GM23338 (cell line): Measurements from ENCODE around the gene STAB2. TPM values are rescaled to one million over a fixed set of nuclear protein-coding genes. Genes with fewer than 3 reads are reported as not detected.

Experiments used
- ATAC-seq: fragments of 200-7000 bp; cut with Tn5 transposase; 3 replicates; pipeline ENCODE4 v1.9.1; 2020
- DNase-seq: peaks from one replicate; pipeline ENCODE4 v3.0.0-alpha.2; 2015; ENCODE audit warnings: low spot score
- H2AFZ ChIP-seq: fragments of 200-600 bp; sonication (generic); 2 replicates; pipeline ENCODE4 v1.8.0; 2016; ENCODE audit warnings: antibody characterized with exemption, mild to moderate bottlenecking, moderate library complexity
- H3F3A ChIP-seq: fragments of 200-600 bp; sonication (generic); replicated peaks from 2 replicates; pipeline ENCODE4 v1.8.0; 2017; ENCODE audit warnings: antibody characterized with exemption, mixed run types, low read depth
- H3K27ac ChIP-seq: fragments of 200-600 bp; sonication (generic); 2 replicates; pipeline ENCODE4 v1.6.1; 2016; ENCODE audit warnings: low read depth
- H3K27me3 ChIP-seq: fragments of 200-600 bp; sonication (generic); 2 replicates; pipeline ENCODE4 v1.8.0; 2016; ENCODE audit warnings: mild to moderate bottlenecking, mixed run types, moderate library complexity; ENCODE audit not compliant: insufficient read depth
- H3K36me3 ChIP-seq: fragments of 200-600 bp; sonication (generic); 2 replicates; pipeline ENCODE4 v1.8.0; 2016; ENCODE audit warnings: mild to moderate bottlenecking; ENCODE audit not compliant: insufficient read depth
- H3K4me1 ChIP-seq: fragments of 200-600 bp; sonication (generic); 2 replicates; pipeline ENCODE4 v1.8.0; 2016; ENCODE audit warnings: mild to moderate bottlenecking, moderate library complexity; ENCODE audit not compliant: insufficient read depth
- H3K4me2 ChIP-seq: fragments of 200-600 bp; sonication (generic); 2 replicates; pipeline ENCODE4 v1.7.1; 2017; ENCODE audit warnings: mixed run types
- H3K4me3 ChIP-seq: fragments of 200-600 bp; sonication (generic); 2 replicates; pipeline ENCODE4 v1.6.1; 2016; ENCODE audit warnings: mixed run types
- H3K79me2 ChIP-seq: fragments of 200-600 bp; sonication (generic); replicated peaks from 2 replicates; pipeline ENCODE4 v1.8.0; 2017; ENCODE audit warnings: mild to moderate bottlenecking; ENCODE audit not compliant: insufficient read depth
- H3K9me2 ChIP-seq: fragments of 200-600 bp; sonication (generic); 2 replicates; pipeline ENCODE4 v1.8.0; 2017; ENCODE audit not compliant: insufficient read depth
- H4K20me1 ChIP-seq: fragments of 200-600 bp; sonication (generic); replicated peaks from 2 replicates; pipeline ENCODE4 v1.8.0; 2017; ENCODE audit warnings: mild to moderate bottlenecking; ENCODE audit not compliant: insufficient read depth
- H3K27ac Mint-ChIP-seq: 2 replicates; pipeline ENCODE4 v1.8.0; 2020; ENCODE audit warnings: inconsistent platforms, mild to moderate bottlenecking, moderate library complexity, mixed read lengths
- H3K27me3 Mint-ChIP-seq: 3 replicates; pipeline ENCODE4 v1.8.0; 2022; ENCODE audit warnings: low read depth, mild to moderate bottlenecking, moderate library complexity, mixed read lengths, inconsistent platforms; ENCODE audit not compliant: insufficient read depth, poor library complexity
- H3K36me3 Mint-ChIP-seq: 3 replicates; pipeline ENCODE4 v1.8.0; 2021; ENCODE audit warnings: low read depth, mild to moderate bottlenecking, inconsistent platforms, moderate library complexity, mixed read lengths
- H3K4me1 Mint-ChIP-seq: 3 replicates; pipeline ENCODE4 v1.8.0; 2020; ENCODE audit warnings: mild to moderate bottlenecking, inconsistent platforms, mixed read lengths
- H3K4me3 Mint-ChIP-seq: 3 replicates; pipeline ENCODE4 v1.8.0; 2021; ENCODE audit warnings: moderate library complexity, mild to moderate bottlenecking, inconsistent platforms, mixed read lengths
- H3K9me3 Mint-ChIP-seq: 3 replicates; pipeline ENCODE4 v1.8.0; 2020; ENCODE audit warnings: moderate library complexity, mild to moderate bottlenecking, inconsistent platforms, mixed read lengths
- CREB1 ChIP-seq: fragments of 250-450 bp; sonication (Bioruptor Pico); IDR thresholded peaks from 2 replicates; pipeline ENCODE4 v1.5.0; 2020; ENCODE audit warnings: low read depth, mild to moderate bottlenecking, moderate library complexity
- EZH2phosphoT487 ChIP-seq: fragments of 200-600 bp; sonication (generic); IDR thresholded peaks from one replicate; pipeline ENCODE4 v1.8.1; 2018; ENCODE audit warnings: antibody characterized with exemption; ENCODE audit not compliant: unreplicated experiment
- JUNB ChIP-seq: IDR thresholded peaks from one replicate; pipeline ENCODE4 v1.6.1; 2016; ENCODE audit warnings: antibody characterized with exemption; ENCODE audit not compliant: unreplicated experiment
- NANOG ChIP-seq: IDR thresholded peaks from 2 replicates; pipeline ENCODE4 v1.6.1; 2016; ENCODE audit warnings: antibody characterized with exemption, borderline replicate concordance
- STAT1 ChIP-seq: IDR thresholded peaks from one replicate; pipeline ENCODE4 v1.6.1; 2016; ENCODE audit warnings: antibody characterized with exemption; ENCODE audit not compliant: unreplicated experiment
- ZNF114 ChIP-seq: fragments of 250-450 bp; sonication (Bioruptor Pico); IDR thresholded peaks from 2 replicates; pipeline ENCODE4 v1.5.0; 2020; ENCODE audit warnings: mild to moderate bottlenecking, moderate library complexity
- ZNF331 ChIP-seq: fragments of 250-450 bp; sonication (Bioruptor Pico); IDR thresholded peaks from 2 replicates; pipeline ENCODE4 v1.5.0; 2020; ENCODE audit warnings: low read depth, mild to moderate bottlenecking, moderate library complexity
- polyA plus RNA-seq: library from polyadenylated mRNA; unstranded; fragments of >200 nt; fragmentation: Nextera tagmentation; extraction: Ambion mirVana; gene quantifications from 2 replicates; pipeline ENCODE4 v1.2.1, GENCODE V29; 2016
- total RNA-seq: library from RNA; depleted of rRNA; stranded (reverse); fragments of >200 nt; shearing (Covaris generic); gene quantifications from 2 replicates; pipeline ENCODE4 v1.2.3, GENCODE V29; 2014
- TF ChIP-seq, protein P1 (sequence below): fragments of 250-450 bp; sonication (Bioruptor Pico); IDR thresholded peaks from 2 replicates; pipeline ENCODE4 v1.5.0; 2020; ENCODE audit warnings: mild to moderate bottlenecking, moderate library complexity
- TF ChIP-seq, protein P2 (sequence below), 2 experiments: fragments of 200-600 bp in 1 of 2; sonication (generic) in 1 of 2; conservative IDR thresholded peaks; 2 replicates each; pipeline versions ENCODE4 v1.5.1 to v1.6.1; 2016 to 2017; ENCODE audit warnings: antibody characterized with exemption in 2 of 2, low read depth in 2 of 2, mild to moderate bottlenecking in 2 of 2, moderate library complexity in 1 of 2
- TF ChIP-seq, protein P3 (sequence below): IDR thresholded peaks from one replicate; pipeline ENCODE4 v1.6.1; 2018; ENCODE audit warnings: antibody characterized with exemption; ENCODE audit not compliant: unreplicated experiment

The STAB2 gene
- total and polyA plus RNA-seq, 2 experiments from 2014 or later: 0.14 TPM; not detected in 1

DNA sequence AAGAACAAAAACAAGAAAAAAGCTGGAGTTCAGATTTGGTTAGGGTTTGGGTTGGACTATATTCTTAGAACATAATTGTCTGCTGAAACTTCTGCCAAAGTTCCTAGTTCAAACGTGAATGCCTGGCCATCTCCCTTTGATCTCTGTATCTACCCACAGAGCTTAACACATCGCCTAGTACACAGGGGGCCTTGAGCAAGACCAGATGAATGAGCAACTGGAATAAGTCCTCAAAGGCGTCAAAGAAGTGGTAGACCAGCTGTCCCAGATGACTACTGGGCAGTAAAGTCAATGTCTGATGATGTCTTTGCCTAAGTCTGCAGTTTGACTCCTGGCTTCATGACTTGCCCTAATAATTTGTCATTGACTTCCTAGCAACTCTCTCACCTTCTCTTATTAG lies 13.9 kb upstream of the STAB2 start (continued):
- TF ChIP-seq, protein P1, sequence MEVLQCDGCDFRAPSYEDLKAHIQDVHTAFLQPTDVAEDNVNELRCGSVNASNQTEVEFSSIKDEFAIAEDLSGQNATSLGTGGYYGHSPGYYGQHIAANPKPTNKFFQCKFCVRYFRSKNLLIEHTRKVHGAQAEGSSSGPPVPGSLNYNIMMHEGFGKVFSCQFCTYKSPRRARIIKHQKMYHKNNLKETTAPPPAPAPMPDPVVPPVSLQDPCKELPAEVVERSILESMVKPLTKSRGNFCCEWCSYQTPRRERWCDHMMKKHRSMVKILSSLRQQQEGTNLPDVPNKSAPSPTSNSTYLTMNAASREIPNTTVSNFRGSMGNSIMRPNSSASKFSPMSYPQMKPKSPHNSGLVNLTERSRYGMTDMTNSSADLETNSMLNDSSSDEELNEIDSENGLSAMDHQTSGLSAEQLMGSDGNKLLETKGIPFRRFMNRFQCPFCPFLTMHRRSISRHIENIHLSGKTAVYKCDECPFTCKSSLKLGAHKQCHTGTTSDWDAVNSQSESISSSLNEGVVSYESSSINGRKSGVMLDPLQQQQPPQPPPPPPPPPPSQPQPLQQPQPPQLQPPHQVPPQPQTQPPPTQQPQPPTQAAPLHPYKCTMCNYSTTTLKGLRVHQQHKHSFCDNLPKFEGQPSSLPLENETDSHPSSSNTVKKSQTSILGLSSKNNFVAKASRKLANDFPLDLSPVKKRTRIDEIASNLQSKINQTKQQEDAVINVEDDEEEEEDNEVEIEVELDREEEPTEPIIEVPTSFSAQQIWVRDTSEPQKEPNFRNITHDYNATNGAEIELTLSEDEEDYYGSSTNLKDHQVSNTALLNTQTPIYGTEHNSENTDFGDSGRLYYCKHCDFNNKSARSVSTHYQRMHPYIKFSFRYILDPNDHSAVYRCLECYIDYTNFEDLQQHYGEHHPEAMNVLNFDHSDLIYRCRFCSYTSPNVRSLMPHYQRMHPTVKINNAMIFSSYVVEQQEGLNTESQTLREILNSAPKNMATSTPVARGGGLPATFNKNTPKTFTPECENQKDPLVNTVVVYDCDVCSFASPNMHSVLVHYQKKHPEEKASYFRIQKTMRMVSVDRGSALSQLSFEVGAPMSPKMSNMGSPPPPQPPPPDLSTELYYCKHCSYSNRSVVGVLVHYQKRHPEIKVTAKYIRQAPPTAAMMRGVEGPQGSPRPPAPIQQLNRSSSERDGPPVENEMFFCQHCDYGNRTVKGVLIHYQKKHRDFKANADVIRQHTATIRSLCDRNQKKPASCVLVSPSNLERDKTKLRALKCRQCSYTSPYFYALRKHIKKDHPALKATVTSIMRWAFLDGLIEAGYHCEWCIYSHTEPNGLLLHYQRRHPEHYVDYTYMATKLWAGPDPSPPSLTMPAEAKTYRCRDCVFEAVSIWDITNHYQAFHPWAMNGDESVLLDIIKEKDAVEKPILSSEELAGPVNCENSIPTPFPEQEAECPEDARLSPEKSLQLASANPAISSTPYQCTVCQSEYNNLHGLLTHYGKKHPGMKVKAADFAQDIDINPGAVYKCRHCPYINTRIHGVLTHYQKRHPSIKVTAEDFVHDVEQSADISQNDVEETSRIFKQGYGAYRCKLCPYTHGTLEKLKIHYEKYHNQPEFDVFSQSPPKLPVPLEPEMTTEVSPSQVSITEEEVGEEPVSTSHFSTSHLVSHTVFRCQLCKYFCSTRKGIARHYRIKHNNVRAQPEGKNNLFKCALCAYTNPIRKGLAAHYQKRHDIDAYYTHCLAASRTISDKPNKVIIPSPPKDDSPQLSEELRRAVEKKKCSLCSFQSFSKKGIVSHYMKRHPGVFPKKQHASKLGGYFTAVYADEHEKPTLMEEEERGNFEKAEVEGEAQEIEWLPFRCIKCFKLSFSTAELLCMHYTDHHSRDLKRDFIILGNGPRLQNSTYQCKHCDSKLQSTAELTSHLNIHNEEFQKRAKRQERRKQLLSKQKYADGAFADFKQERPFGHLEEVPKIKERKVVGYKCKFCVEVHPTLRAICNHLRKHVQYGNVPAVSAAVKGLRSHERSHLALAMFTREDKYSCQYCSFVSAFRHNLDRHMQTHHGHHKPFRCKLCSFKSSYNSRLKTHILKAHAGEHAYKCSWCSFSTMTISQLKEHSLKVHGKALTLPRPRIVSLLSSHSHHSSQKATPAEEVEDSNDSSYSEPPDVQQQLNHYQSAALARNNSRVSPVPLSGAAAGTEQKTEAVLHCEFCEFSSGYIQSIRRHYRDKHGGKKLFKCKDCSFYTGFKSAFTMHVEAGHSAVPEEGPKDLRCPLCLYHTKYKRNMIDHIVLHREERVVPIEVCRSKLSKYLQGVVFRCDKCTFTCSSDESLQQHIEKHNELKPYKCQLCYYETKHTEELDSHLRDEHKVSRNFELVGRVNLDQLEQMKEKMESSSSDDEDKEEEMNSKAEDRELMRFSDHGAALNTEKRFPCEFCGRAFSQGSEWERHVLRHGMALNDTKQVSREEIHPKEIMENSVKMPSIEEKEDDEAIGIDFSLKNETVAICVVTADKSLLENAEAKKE: no peak
- TF ChIP-seq JUNB: no peak
- no peak for TF ChIP-seq STAT1
- TF ChIP-seq EZH2phosphoT487: no peak

DNA sequence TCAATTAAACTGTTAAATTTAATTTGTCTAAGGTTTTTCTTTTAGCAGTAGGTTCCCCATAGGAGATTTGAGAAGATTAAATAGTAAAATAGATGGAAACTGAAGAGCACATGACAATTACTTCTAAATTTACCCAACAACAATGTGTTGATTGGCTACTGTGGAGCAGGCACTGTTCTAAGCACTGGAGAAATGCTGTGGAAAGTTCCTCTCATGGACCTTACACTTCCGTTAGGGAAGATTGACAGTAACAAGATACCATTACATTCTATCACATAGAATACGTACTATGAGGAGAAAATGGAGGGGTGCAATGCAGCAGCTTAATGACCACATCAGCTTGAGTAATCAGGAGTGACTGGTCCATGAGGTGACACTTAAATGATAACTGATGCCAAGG lies 8.1 kb upstream of the STAB2 start:
- Histone ChIP-seq H3K79me2 (no peaks in the 10 kb centered on the region), H3F3A (no peaks in the 10 kb centered on the region), H3K4me1 (peaks cover 13% of the 10 kb centered on the region), H3K9me2 (no peaks in the 10 kb centered on the region), H4K20me1 (no peaks in the 10 kb centered on the region), H2AFZ (no peak overlapping the region; the same call in 1 of the 2 replicates), H3K4me3 (no peak overlapping the region), H3K36me3 (no peaks in the 10 kb centered on the region), H3K27me3 (no peaks in the 10 kb centered on the region), H3K4me2 (no peak overlapping the region), H3K27ac (no peak overlapping the region)
- H3K4me3 Mint-ChIP-seq: no peak overlapping the region
- no peaks in the 10 kb centered on the region for H3K27me3 Mint-ChIP-seq
- peaks cover 16% of the 10 kb centered on the region for H3K4me1 Mint-ChIP-seq
- ATAC-seq: no peak
- H3K9me3 Mint-ChIP-seq: no peaks in the 10 kb centered on the region
- H3K27ac Mint-ChIP-seq: no peak overlapping the region
- no peak for DNase-seq
- no peaks in the 10 kb centered on the region for H3K36me3 Mint-ChIP-seq
- TF ChIP-seq, protein P2, sequence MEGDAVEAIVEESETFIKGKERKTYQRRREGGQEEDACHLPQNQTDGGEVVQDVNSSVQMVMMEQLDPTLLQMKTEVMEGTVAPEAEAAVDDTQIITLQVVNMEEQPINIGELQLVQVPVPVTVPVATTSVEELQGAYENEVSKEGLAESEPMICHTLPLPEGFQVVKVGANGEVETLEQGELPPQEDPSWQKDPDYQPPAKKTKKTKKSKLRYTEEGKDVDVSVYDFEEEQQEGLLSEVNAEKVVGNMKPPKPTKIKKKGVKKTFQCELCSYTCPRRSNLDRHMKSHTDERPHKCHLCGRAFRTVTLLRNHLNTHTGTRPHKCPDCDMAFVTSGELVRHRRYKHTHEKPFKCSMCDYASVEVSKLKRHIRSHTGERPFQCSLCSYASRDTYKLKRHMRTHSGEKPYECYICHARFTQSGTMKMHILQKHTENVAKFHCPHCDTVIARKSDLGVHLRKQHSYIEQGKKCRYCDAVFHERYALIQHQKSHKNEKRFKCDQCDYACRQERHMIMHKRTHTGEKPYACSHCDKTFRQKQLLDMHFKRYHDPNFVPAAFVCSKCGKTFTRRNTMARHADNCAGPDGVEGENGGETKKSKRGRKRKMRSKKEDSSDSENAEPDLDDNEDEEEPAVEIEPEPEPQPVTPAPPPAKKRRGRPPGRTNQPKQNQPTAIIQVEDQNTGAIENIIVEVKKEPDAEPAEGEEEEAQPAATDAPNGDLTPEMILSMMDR (conservative IDR thresholded peaks at IDR 0.05; ENCODE audit: low read depth in 2 of 2): no peak
- TF ChIP-seq CREB1 (CRISPR knock-in tag) (no peak), STAT1 (no peak), ZNF114 (CRISPR knock-in tag) (no peak), JUNB (no peak), EZH2phosphoT487 (no peak), ZNF331 (CRISPR knock-in tag) (no peak), NANOG (no peak)
- TF ChIP-seq, protein P3, sequence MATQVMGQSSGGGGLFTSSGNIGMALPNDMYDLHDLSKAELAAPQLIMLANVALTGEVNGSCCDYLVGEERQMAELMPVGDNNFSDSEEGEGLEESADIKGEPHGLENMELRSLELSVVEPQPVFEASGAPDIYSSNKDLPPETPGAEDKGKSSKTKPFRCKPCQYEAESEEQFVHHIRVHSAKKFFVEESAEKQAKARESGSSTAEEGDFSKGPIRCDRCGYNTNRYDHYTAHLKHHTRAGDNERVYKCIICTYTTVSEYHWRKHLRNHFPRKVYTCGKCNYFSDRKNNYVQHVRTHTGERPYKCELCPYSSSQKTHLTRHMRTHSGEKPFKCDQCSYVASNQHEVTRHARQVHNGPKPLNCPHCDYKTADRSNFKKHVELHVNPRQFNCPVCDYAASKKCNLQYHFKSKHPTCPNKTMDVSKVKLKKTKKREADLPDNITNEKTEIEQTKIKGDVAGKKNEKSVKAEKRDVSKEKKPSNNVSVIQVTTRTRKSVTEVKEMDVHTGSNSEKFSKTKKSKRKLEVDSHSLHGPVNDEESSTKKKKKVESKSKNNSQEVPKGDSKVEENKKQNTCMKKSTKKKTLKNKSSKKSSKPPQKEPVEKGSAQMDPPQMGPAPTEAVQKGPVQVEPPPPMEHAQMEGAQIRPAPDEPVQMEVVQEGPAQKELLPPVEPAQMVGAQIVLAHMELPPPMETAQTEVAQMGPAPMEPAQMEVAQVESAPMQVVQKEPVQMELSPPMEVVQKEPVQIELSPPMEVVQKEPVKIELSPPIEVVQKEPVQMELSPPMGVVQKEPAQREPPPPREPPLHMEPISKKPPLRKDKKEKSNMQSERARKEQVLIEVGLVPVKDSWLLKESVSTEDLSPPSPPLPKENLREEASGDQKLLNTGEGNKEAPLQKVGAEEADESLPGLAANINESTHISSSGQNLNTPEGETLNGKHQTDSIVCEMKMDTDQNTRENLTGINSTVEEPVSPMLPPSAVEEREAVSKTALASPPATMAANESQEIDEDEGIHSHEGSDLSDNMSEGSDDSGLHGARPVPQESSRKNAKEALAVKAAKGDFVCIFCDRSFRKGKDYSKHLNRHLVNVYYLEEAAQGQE: no peak
